H1 (cell line): ENCODE results near the gene MXRA7. TPM values are rescaled to one million over a fixed set of nuclear protein-coding genes. Genes with fewer than 3 reads are reported as not detected.

ENCODE experiments used
- EGR1 ChIP-seq: IDR thresholded peaks from 2 replicates; pipeline ENCODE4 v1.6.1; 2011; ENCODE audit warnings: low read depth, low read length, borderline replicate concordance
- EZH2 ChIP-seq: fragments of 200-600 bp; sonication (generic); IDR thresholded peaks from 2 replicates; pipeline ENCODE4 v1.7.1; 2012; ENCODE audit warnings: low read depth, mild to moderate bottlenecking, moderate library complexity, low read length, inconsistent platforms; ENCODE audit not compliant: severe bottlenecking
- PHF8 ChIP-seq: fragments of 200-600 bp; sonication (generic); conservative IDR thresholded peaks from 2 replicates; pipeline ENCODE4 v1.7.1; 2012; ENCODE audit warnings: low read depth, mild to moderate bottlenecking, inconsistent platforms, low read length, moderate library complexity
- POLR2AphosphoS5 ChIP-seq: IDR thresholded peaks from 2 replicates; pipeline ENCODE4 v1.6.1; 2011; ENCODE audit warnings: low read depth, low read length
- RBBP5 ChIP-seq: IDR thresholded peaks from 2 replicates; pipeline ENCODE4 v1.7.1; 2012; ENCODE audit warnings: low read depth, mild to moderate bottlenecking, inconsistent platforms, low read length, moderate library complexity, borderline replicate concordance
- SP1 ChIP-seq: IDR thresholded peaks from 2 replicates; pipeline ENCODE4 v1.6.1; 2011; ENCODE audit warnings: low read depth, low read length
- SP4 ChIP-seq: IDR thresholded peaks from 2 replicates; pipeline ENCODE4 v1.6.1; 2012; ENCODE audit warnings: low read length, inconsistent platforms
- SUZ12 ChIP-seq: fragments of 200-600 bp; sonication (generic); IDR thresholded peaks from 2 replicates; pipeline ENCODE4 v1.6.1; 2012; ENCODE audit warnings: mild to moderate bottlenecking, inconsistent platforms, low read length, moderate library complexity, mixed read lengths
- TBP ChIP-seq: IDR thresholded peaks from 2 replicates; pipeline ENCODE4 v1.6.1; 2011; ENCODE audit warnings: low read depth, low read length, improper control_type of control experiment
- YY1 ChIP-seq: IDR thresholded peaks from 2 replicates; pipeline ENCODE4 v1.6.1; 2011; ENCODE audit warnings: low read depth, mild to moderate bottlenecking, low read length
- polyA plus RNA-seq, 7 experiments: library from polyadenylated mRNA; depleted of rRNA in 3 of 7; stranded (reverse) in 5 of 7; unstranded in 2 of 7; fragments of >200 nt in 5 of 7; fragments of 200-250 nt in 2 of 7; gene quantifications; 1 replicate in 5 of 7; 2 replicates in 1 of 7; 4 replicates in 1 of 7; pipeline versions ENCODE4 v1.2.1 to v1.2.3, GENCODE V29; 2011 to 2013; ENCODE audit warnings: missing spikeins in 2 of 7, mixed read lengths in 2 of 7
- total RNA-seq: library from RNA; stranded (reverse); fragmentation: NEBNext Ultra II Directional; extraction: Animal tissue kit (Norgen Biotek cat#: 25700); gene quantifications from 2 replicates; pipeline ENCODE4 v1.2.1, GENCODE V29; 2021
- TF ChIP-seq, protein P1 (sequence below): fragments of 300-600 bp; sonication (generic); IDR thresholded peaks from 2 replicates; pipeline ENCODE4 v1.7.1; 2012; ENCODE audit warnings: low read length, moderate library complexity, mild to moderate bottlenecking, inconsistent platforms; ENCODE audit not compliant: insufficient replicate concordance
- TF ChIP-seq, protein P2 (sequence below): IDR thresholded peaks from 2 replicates; pipeline ENCODE4 v1.6.1; 2012; ENCODE audit warnings: inconsistent platforms

The MXRA7 gene
- total and polyA plus RNA-seq, 2 of the 8 experiments (the other 6 are each of a cell fraction or from before 2014, with no cell fraction given): 17.8 to 26.6 TPM

DNA sequence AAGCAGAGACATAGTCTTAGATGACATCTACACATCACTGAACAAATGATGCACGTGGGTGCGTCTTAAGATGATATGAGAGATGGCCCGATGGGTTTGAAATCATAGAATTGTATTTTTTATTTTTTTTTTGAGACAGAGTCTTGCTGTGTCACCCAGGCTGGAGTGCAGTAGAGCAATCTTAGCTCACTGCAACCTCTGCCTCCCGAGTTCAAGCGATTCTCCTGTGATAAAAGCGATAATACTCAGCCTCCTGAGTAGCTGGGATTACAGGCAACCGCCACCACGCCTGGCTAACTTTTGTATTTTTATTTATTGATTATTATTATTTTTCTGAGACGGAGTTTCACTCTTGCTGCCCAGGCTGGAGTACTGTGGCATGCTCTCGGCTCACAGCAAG, 72.5 kb downstream of the MXRA7 start (continued):
- TF ChIP-seq, protein P1, sequence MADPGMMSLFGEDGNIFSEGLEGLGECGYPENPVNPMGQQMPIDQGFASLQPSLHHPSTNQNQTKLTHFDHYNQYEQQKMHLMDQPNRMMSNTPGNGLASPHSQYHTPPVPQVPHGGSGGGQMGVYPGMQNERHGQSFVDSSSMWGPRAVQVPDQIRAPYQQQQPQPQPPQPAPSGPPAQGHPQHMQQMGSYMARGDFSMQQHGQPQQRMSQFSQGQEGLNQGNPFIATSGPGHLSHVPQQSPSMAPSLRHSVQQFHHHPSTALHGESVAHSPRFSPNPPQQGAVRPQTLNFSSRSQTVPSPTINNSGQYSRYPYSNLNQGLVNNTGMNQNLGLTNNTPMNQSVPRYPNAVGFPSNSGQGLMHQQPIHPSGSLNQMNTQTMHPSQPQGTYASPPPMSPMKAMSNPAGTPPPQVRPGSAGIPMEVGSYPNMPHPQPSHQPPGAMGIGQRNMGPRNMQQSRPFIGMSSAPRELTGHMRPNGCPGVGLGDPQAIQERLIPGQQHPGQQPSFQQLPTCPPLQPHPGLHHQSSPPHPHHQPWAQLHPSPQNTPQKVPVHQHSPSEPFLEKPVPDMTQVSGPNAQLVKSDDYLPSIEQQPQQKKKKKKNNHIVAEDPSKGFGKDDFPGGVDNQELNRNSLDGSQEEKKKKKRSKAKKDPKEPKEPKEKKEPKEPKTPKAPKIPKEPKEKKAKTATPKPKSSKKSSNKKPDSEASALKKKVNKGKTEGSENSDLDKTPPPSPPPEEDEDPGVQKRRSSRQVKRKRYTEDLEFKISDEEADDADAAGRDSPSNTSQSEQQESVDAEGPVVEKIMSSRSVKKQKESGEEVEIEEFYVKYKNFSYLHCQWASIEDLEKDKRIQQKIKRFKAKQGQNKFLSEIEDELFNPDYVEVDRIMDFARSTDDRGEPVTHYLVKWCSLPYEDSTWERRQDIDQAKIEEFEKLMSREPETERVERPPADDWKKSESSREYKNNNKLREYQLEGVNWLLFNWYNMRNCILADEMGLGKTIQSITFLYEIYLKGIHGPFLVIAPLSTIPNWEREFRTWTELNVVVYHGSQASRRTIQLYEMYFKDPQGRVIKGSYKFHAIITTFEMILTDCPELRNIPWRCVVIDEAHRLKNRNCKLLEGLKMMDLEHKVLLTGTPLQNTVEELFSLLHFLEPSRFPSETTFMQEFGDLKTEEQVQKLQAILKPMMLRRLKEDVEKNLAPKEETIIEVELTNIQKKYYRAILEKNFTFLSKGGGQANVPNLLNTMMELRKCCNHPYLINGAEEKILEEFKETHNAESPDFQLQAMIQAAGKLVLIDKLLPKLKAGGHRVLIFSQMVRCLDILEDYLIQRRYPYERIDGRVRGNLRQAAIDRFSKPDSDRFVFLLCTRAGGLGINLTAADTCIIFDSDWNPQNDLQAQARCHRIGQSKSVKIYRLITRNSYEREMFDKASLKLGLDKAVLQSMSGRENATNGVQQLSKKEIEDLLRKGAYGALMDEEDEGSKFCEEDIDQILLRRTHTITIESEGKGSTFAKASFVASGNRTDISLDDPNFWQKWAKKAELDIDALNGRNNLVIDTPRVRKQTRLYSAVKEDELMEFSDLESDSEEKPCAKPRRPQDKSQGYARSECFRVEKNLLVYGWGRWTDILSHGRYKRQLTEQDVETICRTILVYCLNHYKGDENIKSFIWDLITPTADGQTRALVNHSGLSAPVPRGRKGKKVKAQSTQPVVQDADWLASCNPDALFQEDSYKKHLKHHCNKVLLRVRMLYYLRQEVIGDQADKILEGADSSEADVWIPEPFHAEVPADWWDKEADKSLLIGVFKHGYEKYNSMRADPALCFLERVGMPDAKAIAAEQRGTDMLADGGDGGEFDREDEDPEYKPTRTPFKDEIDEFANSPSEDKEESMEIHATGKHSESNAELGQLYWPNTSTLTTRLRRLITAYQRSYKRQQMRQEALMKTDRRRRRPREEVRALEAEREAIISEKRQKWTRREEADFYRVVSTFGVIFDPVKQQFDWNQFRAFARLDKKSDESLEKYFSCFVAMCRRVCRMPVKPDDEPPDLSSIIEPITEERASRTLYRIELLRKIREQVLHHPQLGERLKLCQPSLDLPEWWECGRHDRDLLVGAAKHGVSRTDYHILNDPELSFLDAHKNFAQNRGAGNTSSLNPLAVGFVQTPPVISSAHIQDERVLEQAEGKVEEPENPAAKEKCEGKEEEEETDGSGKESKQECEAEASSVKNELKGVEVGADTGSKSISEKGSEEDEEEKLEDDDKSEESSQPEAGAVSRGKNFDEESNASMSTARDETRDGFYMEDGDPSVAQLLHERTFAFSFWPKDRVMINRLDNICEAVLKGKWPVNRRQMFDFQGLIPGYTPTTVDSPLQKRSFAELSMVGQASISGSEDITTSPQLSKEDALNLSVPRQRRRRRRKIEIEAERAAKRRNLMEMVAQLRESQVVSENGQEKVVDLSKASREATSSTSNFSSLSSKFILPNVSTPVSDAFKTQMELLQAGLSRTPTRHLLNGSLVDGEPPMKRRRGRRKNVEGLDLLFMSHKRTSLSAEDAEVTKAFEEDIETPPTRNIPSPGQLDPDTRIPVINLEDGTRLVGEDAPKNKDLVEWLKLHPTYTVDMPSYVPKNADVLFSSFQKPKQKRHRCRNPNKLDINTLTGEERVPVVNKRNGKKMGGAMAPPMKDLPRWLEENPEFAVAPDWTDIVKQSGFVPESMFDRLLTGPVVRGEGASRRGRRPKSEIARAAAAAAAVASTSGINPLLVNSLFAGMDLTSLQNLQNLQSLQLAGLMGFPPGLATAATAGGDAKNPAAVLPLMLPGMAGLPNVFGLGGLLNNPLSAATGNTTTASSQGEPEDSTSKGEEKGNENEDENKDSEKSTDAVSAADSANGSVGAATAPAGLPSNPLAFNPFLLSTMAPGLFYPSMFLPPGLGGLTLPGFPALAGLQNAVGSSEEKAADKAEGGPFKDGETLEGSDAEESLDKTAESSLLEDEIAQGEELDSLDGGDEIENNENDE: no peak
- TF ChIP-seq SUZ12: no peak
- no peak for TF ChIP-seq PHF8
- TF ChIP-seq EZH2: no peak
- no peak for TF ChIP-seq YY1
- TF ChIP-seq SP4: no peak
- no peak for TF ChIP-seq RBBP5
- no peak for TF ChIP-seq SP1
- TF ChIP-seq EGR1: no peak
- TF ChIP-seq TBP: no peak
- TF ChIP-seq, protein P2, sequence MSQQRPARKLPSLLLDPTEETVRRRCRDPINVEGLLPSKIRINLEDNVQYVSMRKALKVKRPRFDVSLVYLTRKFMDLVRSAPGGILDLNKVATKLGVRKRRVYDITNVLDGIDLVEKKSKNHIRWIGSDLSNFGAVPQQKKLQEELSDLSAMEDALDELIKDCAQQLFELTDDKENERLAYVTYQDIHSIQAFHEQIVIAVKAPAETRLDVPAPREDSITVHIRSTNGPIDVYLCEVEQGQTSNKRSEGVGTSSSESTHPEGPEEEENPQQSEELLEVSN: no peak
- TF ChIP-seq POLR2AphosphoS5: no peak
